ENCODE data around the gene FCN2. TPM values are rescaled to one million over a fixed set of nuclear protein-coding genes. Genes with fewer than 3 reads are reported as not detected.

Gene FCN2
- total RNA-seq, 1 experiment from 2014 or later = not detected

DNA sequence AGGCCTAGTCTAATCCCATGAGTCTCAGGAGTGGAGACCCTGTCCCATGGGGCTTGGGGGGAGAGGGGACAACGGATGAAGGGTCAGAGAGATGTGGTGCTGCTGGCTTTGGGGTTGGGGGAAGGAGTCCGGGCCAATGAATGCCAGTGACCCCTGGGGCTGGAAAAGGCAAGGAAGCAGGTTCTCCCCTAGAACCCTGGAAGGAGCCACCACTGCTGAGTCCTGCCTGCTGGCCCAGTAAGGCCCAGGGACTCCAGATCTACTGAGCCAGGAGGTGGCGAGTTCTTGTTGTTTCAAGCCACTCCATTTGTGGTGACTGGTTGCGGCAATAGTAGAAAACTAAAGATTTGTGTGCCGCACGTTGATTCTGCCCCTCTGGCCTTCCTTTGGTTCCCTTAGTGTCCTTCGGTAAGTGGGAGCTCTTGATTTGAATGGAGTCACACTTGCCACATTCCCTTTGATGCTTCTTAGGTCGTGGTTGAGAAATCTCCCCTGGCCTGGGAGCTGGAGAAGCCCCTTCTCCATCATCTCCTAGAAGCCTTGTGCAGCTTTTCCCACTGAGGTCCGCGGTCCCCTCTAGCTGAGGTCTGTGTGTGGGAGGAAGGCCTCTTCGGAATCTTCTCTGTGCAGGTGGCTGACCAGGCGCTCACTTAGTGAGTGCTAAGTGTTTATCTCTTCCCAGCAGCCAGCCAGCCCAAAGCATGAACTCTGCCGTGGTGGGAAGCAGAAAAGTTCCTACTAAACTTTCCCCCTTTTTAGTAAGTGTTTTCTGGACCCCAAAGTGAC, 28.1 kb downstream of the FCN2 start:
- DNase-seq (ENCODE audit: low read depth) = no peak

DNA sequence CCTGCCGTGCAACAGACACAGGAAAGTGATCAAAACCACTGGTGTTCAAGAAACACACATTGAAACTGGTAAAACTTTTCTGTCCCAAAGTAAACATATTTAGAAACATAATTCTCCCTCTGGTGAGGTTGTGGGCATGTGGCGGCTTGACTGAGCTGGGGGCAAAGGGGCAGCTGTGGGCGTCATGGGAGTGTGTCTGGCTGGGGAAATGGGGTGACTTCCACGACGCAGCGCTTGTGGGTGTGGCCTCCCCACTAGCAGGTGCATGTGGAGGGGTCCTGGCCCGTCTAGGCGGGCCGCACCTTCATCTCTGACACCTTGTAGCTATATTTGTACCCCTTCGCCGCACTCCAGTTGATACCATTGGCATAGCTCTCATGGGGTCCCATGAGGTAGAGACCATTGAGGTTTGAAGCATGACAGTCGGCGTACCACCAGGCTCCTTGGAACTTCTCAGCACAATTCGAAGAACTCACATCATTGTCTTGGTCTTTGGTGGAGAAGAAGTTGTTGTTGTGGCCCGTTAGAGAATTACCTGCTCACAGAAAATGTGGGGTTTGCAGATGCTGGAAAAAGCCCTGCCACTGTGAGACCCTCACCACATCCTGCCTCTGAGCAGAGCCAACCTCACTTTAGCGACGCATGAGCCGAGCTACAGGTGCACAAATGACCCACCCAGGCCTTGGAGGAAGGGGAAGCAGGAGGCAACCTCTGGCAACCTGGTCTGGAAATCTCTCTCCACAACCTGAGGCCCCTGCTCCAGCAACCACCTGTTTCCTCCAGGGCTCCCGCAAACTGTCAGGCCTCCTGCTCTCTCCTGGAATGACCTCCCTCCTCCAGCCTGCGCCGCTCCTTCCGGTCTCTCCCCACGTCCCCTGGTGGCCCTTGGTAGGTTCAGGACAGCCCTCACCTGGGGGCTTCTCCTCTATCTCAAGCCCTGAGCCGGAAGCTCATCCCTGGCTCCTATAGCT, 29.2 kb downstream of the FCN2 start:
- DNase-seq (ENCODE audit: low read depth) = no peak

DNA sequence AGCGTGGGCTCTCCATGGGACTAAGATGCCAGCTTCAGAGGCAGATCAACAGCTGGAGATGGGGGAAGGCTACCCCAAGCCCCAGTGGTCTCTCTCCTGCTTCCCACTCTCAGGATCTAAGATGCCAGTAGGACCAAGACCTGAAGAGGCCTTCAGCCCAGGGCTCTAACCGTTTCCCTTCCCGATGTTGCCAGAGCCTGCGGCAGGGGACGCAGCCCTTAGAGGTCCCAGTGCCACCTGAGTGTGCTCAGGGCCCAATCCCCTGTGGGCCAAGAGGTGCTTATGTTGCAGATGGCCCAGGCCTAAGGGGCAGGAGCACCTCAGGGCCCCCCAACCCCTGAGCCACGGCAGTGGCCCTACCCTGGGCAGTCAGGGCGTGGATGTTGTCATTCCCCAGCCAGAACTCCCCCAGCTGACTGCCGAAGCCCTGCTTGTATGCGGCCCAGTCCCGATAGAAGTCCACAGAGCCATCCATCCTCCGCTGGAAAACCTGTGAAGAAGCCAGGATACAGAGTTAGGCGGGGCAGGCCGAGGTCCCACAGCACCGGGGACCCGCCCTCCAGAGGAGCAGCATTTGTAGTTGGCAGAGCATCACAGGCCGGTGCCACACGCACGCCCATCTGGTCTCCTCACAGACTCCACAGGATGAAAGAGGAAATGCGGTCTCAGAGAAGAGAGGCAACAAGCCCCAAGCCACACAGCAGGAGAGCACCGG, 31.7 kb downstream of the FCN2 start:
- no peak for DNase-seq (ENCODE audit: low read depth)

DNA sequence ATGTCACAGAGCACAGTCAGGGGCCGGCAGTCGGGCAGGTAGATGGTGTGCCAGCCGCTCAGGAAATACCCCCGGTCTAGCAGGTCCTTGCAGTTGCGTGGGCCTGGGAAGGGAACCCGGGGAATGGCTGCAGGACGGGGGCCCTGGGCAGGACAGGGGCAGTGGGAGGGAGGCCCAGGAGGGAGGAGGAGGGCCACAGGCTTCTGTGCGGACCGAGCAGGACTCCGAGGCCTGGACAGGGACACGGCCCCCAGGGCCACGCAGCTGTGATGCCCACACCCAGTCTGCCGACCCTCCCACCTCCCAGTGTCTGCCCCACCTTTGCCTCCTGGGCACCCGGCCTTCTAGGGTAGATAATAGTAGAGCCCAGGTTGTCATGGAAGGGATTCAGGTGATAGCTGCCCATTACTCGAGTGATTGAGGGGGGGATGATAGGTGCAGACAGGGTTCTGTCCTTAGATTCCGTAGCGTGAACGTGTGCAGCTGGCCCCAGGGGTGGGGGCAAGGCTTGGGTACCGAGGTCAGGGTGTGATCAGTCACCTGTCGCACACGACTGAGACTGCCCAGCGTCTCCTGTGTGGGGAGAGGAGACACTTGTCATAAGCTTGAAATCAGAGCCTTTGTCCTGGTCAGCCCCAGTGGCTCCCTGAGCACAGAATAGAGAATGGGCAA, 32.6 kb downstream of the FCN2 start:
- no peak for DNase-seq (ENCODE audit: low read depth)

DNA sequence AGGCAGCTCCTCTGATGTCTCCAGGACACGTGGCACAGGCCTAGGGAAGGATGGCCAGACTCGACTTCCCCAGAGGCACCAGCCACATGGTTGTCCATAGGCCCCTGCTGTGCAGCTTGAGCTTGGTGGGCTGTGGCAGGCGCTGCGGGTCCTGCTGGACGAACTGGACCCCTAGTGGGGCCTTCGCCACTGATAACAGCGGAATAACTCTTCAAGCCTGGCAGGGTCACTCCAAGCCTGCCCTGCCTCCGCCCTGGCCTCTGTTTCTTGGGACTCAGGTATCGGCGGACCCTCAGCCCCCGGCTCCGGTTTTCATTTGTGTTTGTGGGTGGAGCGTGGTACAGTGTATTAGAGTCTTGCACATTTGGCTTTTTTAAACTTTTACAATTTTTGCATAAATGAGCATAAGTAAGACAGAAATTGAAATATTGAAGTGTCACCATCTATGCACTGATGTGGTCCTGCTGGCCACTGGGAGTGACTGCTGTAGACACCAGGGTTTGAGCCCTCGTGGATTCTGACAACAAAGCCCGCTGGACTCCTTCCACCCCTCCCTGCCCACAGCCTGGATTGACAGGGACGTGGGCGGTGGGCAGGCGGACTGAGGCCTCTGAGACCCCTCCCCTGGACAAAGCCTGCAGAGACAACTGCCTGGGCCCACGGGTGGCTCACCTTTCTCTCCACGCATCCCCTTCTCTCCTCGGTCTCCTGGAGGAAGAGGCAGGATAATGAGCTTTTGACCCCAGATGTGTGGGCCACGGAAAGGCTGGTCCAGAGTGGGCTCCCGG, 33.3 kb downstream of the FCN2 start:
- no peak for DNase-seq (ENCODE audit: low read depth)

GRCh38 chr9:134914501-134914834, 33.9 kb downstream of the FCN2 start:
- DNase-seq (ENCODE audit: low read depth) = no peak

DNA sequence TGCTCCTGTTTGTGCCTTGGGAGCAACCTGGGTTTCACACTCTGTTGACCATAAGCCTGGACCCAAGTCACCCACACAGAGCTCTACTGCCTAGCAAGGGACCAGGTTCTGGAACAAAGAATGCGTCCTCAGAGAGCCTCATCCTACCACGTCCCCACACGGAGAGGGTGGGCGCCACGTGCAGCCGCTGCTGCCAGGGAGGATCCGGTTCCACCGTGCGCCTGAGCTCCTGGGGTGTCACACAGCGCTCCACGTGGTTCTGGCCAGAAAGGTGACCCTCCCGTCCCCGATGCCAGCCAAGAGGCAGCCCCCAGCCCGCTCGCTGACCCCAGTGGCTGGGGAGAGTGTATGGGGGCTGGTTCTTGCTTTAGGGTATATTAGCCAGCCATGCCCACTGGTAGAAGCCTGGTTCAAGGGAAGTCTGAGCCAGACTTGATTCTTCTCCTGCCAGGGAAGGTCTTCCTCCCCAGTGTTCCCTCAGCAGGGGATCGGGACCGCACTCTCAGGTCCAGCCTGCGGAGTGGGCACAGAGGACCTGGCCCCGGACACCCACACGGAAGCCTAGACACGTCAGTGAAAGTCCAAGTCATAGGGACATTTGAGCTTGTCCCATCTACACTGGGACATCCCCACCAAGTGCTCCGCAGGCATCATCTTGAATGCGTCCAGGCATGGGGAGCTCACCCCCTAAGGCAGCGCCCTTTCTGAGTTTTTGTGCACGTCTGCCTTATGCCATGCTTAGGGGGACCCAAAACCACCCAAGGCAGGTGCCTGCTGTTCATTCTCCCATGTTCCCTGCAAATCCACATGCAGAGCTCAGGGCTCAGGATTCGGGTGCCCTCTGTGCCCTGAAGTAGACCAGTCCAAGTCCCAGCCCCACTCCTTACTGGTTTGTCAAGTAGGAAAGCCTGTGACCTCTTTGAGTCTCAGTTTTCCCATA, 34.7 kb downstream of the FCN2 start:
- no peak for DNase-seq (ENCODE audit: low read depth)

GRCh38 chr9:134916161-134916665, 35.6 kb downstream of the FCN2 start:
- DNase-seq (ENCODE audit: low read depth) = no peak

DNA sequence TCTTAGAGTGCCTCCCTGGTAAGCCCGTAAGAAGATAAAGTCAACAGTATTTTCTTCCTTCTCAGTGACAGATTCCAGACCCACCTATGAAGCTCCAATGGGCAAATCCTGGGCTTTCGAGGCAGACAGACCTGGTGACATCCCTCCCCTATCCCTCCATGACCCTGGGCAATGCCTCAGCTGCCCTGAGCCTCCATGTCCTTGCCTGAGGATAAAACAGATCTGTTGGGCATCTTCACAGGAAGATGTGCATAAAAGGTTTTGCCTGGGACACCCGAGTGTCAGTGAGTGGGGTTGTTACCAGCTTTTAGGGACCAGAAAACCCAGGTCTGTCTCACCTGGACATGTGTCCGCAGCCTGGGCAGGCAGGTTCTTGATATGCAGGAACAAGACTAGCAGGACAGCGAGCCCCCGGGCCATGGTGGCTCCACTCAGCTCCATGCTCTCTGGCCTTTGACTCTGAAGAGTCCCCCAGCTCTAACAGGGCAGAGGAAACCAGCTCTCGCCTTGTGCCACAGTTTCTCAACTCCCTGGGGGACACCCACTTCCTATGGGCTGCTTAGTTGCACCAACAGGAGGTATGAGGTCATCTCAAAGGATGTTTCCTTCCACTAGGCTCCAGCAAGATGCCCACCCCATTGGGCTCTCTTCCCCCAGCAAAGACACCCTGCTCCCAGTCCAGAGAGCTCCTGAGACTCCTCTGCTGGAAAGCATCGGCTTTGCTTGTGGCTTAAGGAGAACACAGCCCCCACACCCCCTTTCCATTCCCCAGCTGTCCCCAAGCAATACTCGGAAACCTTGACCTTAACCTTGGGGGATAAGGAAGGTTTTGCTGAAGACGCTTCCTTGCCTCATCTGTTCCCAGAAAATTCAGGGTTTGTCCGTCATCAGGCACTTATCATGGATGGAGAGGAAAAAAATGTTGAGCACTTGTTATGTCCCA, 37.1 kb downstream of the FCN2 start, which contains the start of gene FCN1:
Gene FCN1 (minus strand): TSS at position 482 of the 943 bp plus-strand sequence. CDS start 41 bp downstream, at position 441.
- DNase-seq (ENCODE audit: low read depth) = no peak

GRCh38 chr9:134918646-134919045, 38.0 kb downstream of the FCN2 start:
- DNase-seq (ENCODE audit: low read depth) = no peak

- DNase-seq (ENCODE audit: low read depth) = no peak
Observed at GRCh38 chr9:134919303-134919702, 38.7 kb downstream of the FCN2 start.

GRCh38 chr9:134922066-134922931, 41.7 kb downstream of the FCN2 start:
- DNase-seq (ENCODE audit: low read depth) = no peak

GRCh38 chr9:134922932-134923240, 42.3 kb downstream of the FCN2 start:
- DNase-seq (ENCODE audit: low read depth) = no peak

- no peak for DNase-seq (ENCODE audit: low read depth)
Observed at GRCh38 chr9:134923466-134923865, 42.9 kb downstream of the FCN2 start.

- no peak for DNase-seq (ENCODE audit: low read depth)
Observed at GRCh38 chr9:134925011-134925511, 44.5 kb downstream of the FCN2 start.

DNA sequence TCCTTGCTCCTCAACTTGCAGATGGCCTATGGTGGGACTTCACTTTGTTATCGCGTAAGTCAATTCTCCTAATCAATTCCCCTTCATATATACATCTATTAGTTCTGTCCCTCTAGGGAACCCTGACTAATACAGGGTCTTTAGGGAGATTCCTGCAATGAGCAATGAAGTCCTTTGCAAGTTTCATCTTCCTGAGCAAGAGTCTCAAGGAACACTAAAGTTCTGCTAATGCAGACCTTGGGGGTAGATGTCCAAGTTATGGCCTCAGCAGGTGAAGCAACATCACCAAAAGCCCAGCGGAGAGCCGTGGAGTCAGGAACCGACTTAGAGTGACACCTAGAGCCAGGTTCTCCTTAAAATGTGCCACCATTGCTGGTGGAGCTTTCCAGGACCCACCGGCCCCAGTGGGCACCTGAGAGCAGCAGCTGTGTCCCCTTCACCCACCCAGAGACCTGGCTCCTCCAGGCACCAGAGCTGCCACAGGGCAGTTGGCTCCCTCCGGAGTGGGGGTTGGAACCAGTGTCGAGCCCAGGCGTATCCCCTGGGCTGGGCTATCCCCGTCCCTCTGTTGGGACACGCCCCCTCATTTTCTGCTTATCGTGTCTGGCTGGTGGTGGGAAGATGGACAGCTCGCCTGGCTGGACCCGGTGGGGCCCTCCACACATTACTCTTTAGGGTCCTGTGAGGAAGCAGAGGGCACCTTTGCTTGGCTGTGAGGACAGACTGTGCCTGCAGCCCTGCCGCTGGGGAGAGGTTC, 48.0 kb downstream of the FCN2 start:
- no peak for DNase-seq (ENCODE audit: low read depth)

All from RPMI7951 (cell line).